WERI-Rb-1 (cell line): ENCODE measurements around the gene TMEM81.

Experiments used
- DNase-seq: peaks from one replicate; pipeline ENCODE4 v3.0.0-alpha.2; 2020
- H3K27ac ChIP-seq: fragments of 250-450 bp; sonication (Bioruptor Pico); 2 replicates; pipeline ENCODE4 v1.5.1; 2020; ENCODE audit warnings: mild to moderate bottlenecking, moderate library complexity
- H3K27me3 ChIP-seq: fragments of 250-450 bp; sonication (Bioruptor Pico); 2 replicates; pipeline ENCODE4 v1.5.1; 2021; ENCODE audit warnings: mild to moderate bottlenecking, low read depth, moderate library complexity; ENCODE audit not compliant: insufficient read depth, severe bottlenecking
- H3K36me3 ChIP-seq: fragments of 250-450 bp; sonication (Bioruptor Pico); 2 replicates; pipeline ENCODE4 v1.5.1; 2020; ENCODE audit warnings: mild to moderate bottlenecking, moderate library complexity
- H3K4me3 ChIP-seq: 2 replicates; pipeline ENCODE4 v1.5.1; 2011; ENCODE audit warnings: low read depth, mild to moderate bottlenecking, control low read depth, low read length
- H3K9me3 ChIP-seq: fragments of 250-450 bp; sonication (Bioruptor Pico); 2 replicates; pipeline ENCODE4 v1.5.1; 2021; ENCODE audit warnings: mild to moderate bottlenecking, moderate library complexity; ENCODE audit not compliant: severe bottlenecking
- CTCF ChIP-seq: IDR thresholded peaks from 2 replicates; pipeline ENCODE4 v1.5.1; 2011; ENCODE audit warnings: low read depth, mild to moderate bottlenecking, control low read depth, inconsistent platforms, low read length

TMEM81 gene

GRCh38 chr1:205053296-205053695, 31.0 kb downstream of the TMEM81 start:
- no peaks in the 10 kb centered on the region for H3K27me3 ChIP-seq
- TF ChIP-seq CTCF: no peak
- H3K9me3 ChIP-seq: no peaks in the 10 kb centered on the region
- no peak overlapping the region for H3K27ac ChIP-seq
- no peak overlapping the region for H3K4me3 ChIP-seq
- DNase-seq: no peak
- no peaks in the 10 kb centered on the region for H3K36me3 ChIP-seq

- TF ChIP-seq CTCF: peak; percentile 17; the same call in 1 of the 2 replicates
- Histone ChIP-seq H3K4me3 (no peak overlapping the region), H3K36me3 (no peaks in the 10 kb centered on the region), H3K9me3 (no peaks in the 10 kb centered on the region), H3K27ac (no peak overlapping the region), H3K27me3 (no peaks in the 10 kb centered on the region)
- peak; percentile 64 for DNase-seq
These were observed 31.6 kb downstream of the TMEM81 start for GRCh38 chr1:205052690-205053089.

GRCh38 chr1:205049479-205049878, 34.8 kb downstream of the TMEM81 start:
- Histone ChIP-seq H3K27ac (no peak overlapping the region), H3K36me3 (no peaks in the 10 kb centered on the region), H3K27me3 (no peaks in the 10 kb centered on the region), H3K9me3 (no peaks in the 10 kb centered on the region), H3K4me3 (no peak overlapping the region)
- DNase-seq: no peak
- TF ChIP-seq CTCF: no peak

- no peak for TF ChIP-seq CTCF
- Histone ChIP-seq H3K27me3 (no peaks in the 10 kb centered on the region), H3K9me3 (no peaks in the 10 kb centered on the region), H3K36me3 (no peaks in the 10 kb centered on the region), H3K4me3 (no peak overlapping the region), H3K27ac (no peak overlapping the region)
- no peak for DNase-seq
These were observed 35.9 kb downstream of the TMEM81 start for GRCh38 chr1:205048382-205048781.

- Histone ChIP-seq H3K9me3 (no peaks in the 10 kb centered on the region), H3K4me3 (no peak overlapping the region), H3K27me3 (no peaks in the 10 kb centered on the region), H3K27ac (no peak overlapping the region), H3K36me3 (no peaks in the 10 kb centered on the region)
- DNase-seq: no peak
- no peak for TF ChIP-seq CTCF
These were observed 36.5 kb downstream of the TMEM81 start for GRCh38 chr1:205047764-205048231.

GRCh38 chr1:205046870-205047269, 37.4 kb downstream of the TMEM81 start:
- DNase-seq: no peak
- Histone ChIP-seq H3K4me3 (no peak overlapping the region), H3K9me3 (no peaks in the 10 kb centered on the region), H3K27me3 (no peaks in the 10 kb centered on the region), H3K27ac (no peak overlapping the region), H3K36me3 (no peaks in the 10 kb centered on the region)
- no peak for TF ChIP-seq CTCF
